ENCODE data around the gene OVAAL. TPM values are rescaled to one million over a fixed set of nuclear protein-coding genes. Genes with fewer than 3 reads are reported as not detected.

OVAAL gene
- total RNA-seq, 2 experiments from 2014 or later = not detected

DNA sequence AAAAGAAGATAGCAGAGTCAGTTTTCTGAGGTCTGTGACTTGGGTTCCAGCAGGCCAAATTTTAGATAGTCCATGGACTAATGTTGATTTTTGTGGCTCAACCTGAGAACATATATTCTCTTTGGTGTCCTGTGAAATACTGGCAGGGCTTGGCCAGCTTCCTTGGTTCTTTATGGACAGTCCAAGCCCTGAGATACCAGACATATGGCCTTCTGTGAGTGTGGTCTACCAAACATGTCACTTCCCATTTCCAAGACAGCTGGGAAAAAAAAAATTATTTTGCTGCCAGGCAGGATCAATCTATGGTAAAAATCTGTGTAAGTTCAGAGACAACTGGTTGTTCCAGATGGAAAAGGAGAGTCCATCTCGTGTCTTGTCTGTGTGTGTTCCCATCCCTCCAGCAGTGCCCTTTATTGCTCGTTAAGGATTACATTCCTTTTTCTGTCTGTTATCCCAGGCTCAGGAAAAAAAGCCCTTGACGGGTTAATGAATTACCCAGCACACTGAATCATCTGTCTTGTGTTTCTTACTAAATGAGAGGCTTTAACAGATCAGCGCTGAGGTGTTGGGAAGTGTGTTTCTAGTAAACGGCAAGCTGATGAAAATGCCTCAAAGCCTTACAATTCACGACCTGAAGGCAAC, 39.7 kb downstream of the OVAAL start:
- Mint-ChIP-seq H3K9me3 (ENCODE audit: insufficient read depth) (no peaks in the 10 kb centered on the region), H3K4me3 (no peak overlapping the region), H3K27ac (no peak overlapping the region), H3K27me3 (ENCODE audit: low read depth) (peaks cover 16% of the 10 kb centered on the region), H3K4me1 (ENCODE audit: low read depth) (no peaks in the 10 kb centered on the region), H3K36me3 (ENCODE audit: low read depth) (no peaks in the 10 kb centered on the region)
- CTCF ChIA-PET = no interaction called here
- no peak for DNase-seq
- POLR2A ChIA-PET = no interaction called here
- no peak for ATAC-seq

GRCh38 chr1:180600343-180600742, 41.6 kb downstream of the OVAAL start:
- DNase-seq = no peak
- Mint-ChIP-seq H3K4me3 (no peak overlapping the region), H3K27ac (no peak overlapping the region), H3K36me3 (ENCODE audit: low read depth) (no peaks in the 10 kb centered on the region), H3K4me1 (ENCODE audit: low read depth) (no peaks in the 10 kb centered on the region), H3K27me3 (ENCODE audit: low read depth) (peaks cover 13% of the 10 kb centered on the region), H3K9me3 (ENCODE audit: insufficient read depth) (no peaks in the 10 kb centered on the region)
- POLR2A ChIA-PET = interaction anchor here (0.6 kb wide), 1 partner anchor 12 kb away, joined by 3 read pairs; no protein-coding TSS in a partner anchor
- CTCF ChIA-PET = no interaction called here
- ATAC-seq = no peak

GRCh38 chr1:180601512-180601911, 42.7 kb downstream of the OVAAL start:
- no peak for ATAC-seq
- CTCF ChIA-PET = no interaction called here
- H3K27me3 Mint-ChIP-seq (ENCODE audit: low read depth) = peaks cover 11% of the 10 kb centered on the region

DNA sequence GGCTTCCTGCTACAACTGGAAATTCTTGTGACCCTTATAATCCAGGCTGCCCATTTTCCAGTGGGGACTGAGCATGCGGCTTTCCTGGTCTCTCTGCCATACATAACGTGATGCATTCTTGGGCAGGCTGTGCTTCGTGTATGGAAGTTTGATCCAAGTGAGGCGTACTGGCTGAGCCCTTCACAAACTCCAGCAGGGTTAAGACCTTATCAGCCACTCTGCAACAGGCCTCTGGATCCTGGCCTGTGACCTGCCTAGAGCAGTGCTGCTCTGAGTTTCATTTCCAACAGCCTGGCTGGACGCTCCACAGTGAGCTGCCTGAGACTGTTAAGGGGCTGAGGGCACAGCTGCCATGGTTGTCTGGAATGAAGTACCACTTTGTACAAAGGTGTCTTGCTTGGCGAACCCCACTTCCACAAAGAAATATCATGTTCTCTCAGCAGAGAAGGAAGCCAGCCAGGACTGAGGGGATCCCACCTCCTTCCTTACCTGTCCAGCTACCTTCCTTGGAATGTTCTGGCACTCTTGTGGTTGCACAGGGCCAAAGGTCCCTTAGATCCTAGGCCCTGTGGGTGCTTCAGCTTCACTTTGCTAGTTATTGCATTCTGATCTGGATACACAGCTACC, 44.6 kb downstream of the OVAAL start:
- Mint-ChIP-seq H3K36me3 (ENCODE audit: low read depth) (no peaks in the 10 kb centered on the region), H3K4me1 (ENCODE audit: low read depth) (no peaks in the 10 kb centered on the region), H3K27me3 (ENCODE audit: low read depth) (peaks cover 7% of the 10 kb centered on the region), H3K4me3 (no peak overlapping the region), H3K27ac (no peak overlapping the region), H3K9me3 (ENCODE audit: insufficient read depth) (no peaks in the 10 kb centered on the region)
- POLR2A ChIA-PET = no interaction called here
- ATAC-seq (no peak), DNase-seq (no peak)
- CTCF ChIA-PET = no interaction called here

More at GRCh38 chr1:180601512-180601911, 42.7 kb downstream of the OVAAL start:
- no peaks in the 10 kb centered on the region for H3K9me3 Mint-ChIP-seq (ENCODE audit: insufficient read depth)
- H3K4me1 Mint-ChIP-seq (ENCODE audit: low read depth) = no peaks in the 10 kb centered on the region
- no peak for DNase-seq
- POLR2A ChIA-PET = no interaction called here
- H3K36me3 Mint-ChIP-seq (ENCODE audit: low read depth) = no peaks in the 10 kb centered on the region
- H3K27ac Mint-ChIP-seq = no peak overlapping the region
- H3K4me3 Mint-ChIP-seq = no peak overlapping the region

DNA sequence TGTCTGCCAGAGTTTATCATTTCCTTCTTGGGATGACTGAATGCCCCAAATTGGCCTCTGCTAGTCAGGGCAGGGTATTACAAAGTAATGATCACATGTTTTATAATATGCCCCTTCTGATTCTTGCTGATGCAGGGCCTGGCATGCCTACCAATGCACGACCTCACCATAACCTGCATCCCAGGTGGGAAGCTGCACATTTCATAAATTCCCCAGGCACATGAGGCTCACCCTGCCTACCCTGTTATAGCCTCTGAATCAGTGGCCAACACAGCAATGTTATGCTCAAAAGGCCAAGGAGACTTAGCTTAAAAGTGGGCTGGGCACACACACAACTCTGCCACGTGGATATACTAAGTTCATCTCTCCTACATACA, 45.1 kb downstream of the OVAAL start:
- ATAC-seq (no peak), DNase-seq (no peak)
- ChIA-PET CTCF (no interaction called here), POLR2A (no interaction called here)
- peaks cover 7% of the 10 kb centered on the region for H3K27me3 Mint-ChIP-seq (ENCODE audit: low read depth)
- no peaks in the 10 kb centered on the region for H3K9me3 Mint-ChIP-seq (ENCODE audit: insufficient read depth)
- no peaks in the 10 kb centered on the region for H3K36me3 Mint-ChIP-seq (ENCODE audit: low read depth)
- H3K4me3 Mint-ChIP-seq = no peak overlapping the region
- H3K4me1 Mint-ChIP-seq (ENCODE audit: low read depth) = no peaks in the 10 kb centered on the region
- H3K27ac Mint-ChIP-seq = no peak overlapping the region

DNA sequence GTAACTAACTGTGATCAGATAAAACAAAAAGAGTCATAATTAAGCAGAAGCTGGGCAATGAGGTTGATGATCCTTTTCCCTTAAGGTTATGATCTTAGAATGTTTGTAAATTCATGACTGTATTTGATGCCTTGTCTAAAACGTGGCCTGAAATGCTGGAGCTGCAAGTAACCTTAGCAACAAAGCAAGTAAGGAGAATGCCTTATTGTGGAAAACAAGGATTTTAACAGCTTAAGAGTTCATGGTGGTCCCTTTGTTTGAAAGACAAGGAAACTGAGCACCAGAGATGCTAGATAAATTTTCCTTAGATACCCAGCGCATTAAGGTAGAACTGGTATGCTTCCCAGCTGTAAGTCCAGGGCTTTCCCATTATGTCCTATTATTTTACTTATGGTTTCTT, 47.4 kb downstream of the OVAAL start:
- no peaks in the 10 kb centered on the region for H3K9me3 Mint-ChIP-seq (ENCODE audit: insufficient read depth)
- peaks cover under 1% of the 10 kb centered on the region for H3K4me1 Mint-ChIP-seq (ENCODE audit: low read depth)
- DNase-seq (no peak), ATAC-seq (no peak)
- no peak overlapping the region for H3K4me3 Mint-ChIP-seq
- H3K27me3 Mint-ChIP-seq (ENCODE audit: low read depth) = peaks cover 7% of the 10 kb centered on the region
- ChIA-PET POLR2A (no interaction called here), CTCF (interaction anchor here (0.7 kb wide), 1 partner anchor 11 kb away, joined by 3 read pairs; no protein-coding TSS in a partner anchor)
- no peak overlapping the region for H3K27ac Mint-ChIP-seq
- H3K36me3 Mint-ChIP-seq (ENCODE audit: low read depth) = no peaks in the 10 kb centered on the region

- H3K27me3 Mint-ChIP-seq (ENCODE audit: low read depth) = peaks cover 2% of the 10 kb centered on the region
- ChIA-PET CTCF (interaction anchor here (0.6 to 2.0 kb wide), 4 partner anchors 17 to 252 kb away, joined by 3 to 7 read pairs (median 4); no protein-coding TSS in a partner anchor), POLR2A (no interaction called here)
- DNase-seq (no peak), ATAC-seq (no peak)
- H3K36me3 Mint-ChIP-seq (ENCODE audit: low read depth) = no peaks in the 10 kb centered on the region
- H3K9me3 Mint-ChIP-seq (ENCODE audit: insufficient read depth) = no peaks in the 10 kb centered on the region
- H3K4me1 Mint-ChIP-seq (ENCODE audit: low read depth) = peaks cover 4% of the 10 kb centered on the region
- no peak overlapping the region for H3K4me3 Mint-ChIP-seq
- H3K27ac Mint-ChIP-seq = no peak overlapping the region
Measured at GRCh38 chr1:180609643-180610555, 51.1 kb downstream of the OVAAL start.

- POLR2A ChIA-PET = no interaction called here
- Mint-ChIP-seq H3K4me1 (ENCODE audit: low read depth) (peaks cover 4% of the 10 kb centered on the region), H3K36me3 (ENCODE audit: low read depth) (no peaks in the 10 kb centered on the region), H3K4me3 (no peak overlapping the region), H3K9me3 (ENCODE audit: insufficient read depth) (no peaks in the 10 kb centered on the region), H3K27ac (no peak overlapping the region), H3K27me3 (ENCODE audit: low read depth) (peaks cover 2% of the 10 kb centered on the region)
- ATAC-seq (no peak), DNase-seq (no peak)
- CTCF ChIA-PET = interaction anchor here (1.1 to 2.0 kb wide), 3 partner anchors 18 to 251 kb away, joined by 3 to 7 read pairs (median 4); no protein-coding TSS in a partner anchor
Measured at GRCh38 chr1:180610556-180611015, 51.8 kb downstream of the OVAAL start.

DNA sequence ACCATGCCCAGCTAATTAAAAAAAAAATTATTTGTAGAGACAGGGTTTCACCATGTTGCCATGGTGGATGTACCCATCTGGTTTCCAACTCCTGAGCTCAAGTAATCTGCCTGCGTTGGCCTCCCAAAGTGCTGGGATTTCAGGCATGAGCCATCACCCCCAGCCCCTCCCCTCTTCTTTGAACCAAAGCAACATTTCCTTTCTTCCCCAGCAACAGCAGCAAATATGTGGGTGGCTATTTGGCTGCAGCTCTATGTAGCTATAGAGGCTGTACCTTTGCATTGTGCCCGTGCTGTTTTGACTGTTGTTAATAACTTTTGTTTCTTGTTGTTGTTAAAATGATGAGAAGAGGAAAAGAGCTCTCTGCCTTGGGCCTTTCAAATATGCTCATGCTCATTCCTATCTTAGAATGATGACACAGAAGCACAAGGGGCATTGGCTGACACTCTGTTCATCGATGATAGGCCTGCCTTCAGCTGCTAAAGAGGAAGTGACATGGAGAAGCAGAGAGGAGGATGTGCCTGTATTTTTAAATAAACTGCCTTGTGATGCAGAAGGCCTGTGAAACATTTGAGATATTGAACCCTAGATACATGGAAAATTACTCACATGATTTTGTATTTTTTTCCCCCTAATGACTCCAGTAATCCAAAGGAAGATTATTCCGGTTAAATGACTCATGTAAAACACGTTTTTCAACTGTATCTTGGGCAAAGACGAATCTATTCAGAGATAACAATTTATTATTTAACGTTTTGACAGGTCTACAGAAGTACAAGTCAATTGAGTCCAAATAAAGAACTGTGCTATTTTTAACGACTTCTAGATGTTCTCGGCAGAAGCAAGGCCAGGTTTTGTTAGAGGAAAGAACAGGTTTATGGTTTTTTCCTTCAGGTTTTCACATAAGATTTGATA, 52.5 kb downstream of the OVAAL start:
- no peak for DNase-seq
- POLR2A ChIA-PET = no interaction called here
- no peak overlapping the region for H3K27ac Mint-ChIP-seq
- H3K4me3 Mint-ChIP-seq = no peak overlapping the region
- no peaks in the 10 kb centered on the region for H3K36me3 Mint-ChIP-seq (ENCODE audit: low read depth)
- CTCF ChIA-PET = interaction anchor here (1.2 to 2.0 kb wide), 2 partner anchors 18 to 95 kb away, joined by 3 to 7 read pairs; no protein-coding TSS in a partner anchor
- ATAC-seq = no peak
- no peaks in the 10 kb centered on the region for H3K9me3 Mint-ChIP-seq (ENCODE audit: insufficient read depth)
- H3K27me3 Mint-ChIP-seq (ENCODE audit: low read depth) = peaks cover 2% of the 10 kb centered on the region
- H3K4me1 Mint-ChIP-seq (ENCODE audit: low read depth) = peaks cover 4% of the 10 kb centered on the region

DNA sequence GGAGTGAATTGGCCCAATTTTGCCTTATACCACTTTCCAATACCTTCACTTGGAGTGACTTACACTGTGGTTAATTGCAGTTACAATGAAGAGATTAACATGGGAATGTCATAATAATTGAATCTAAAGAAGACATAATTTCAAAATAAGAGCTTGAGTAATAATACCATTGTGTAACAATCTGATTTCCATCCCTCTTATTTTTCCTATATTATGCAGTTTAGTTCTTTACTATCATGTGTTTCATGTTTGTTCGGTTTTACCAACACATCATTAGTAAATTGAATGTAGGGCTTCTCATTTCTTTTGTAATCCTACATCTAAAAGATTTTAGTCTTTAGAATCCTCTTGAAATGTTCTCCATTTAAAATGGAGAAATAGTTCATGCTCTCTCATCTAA, 53.9 kb downstream of the OVAAL start:
- H3K27me3 Mint-ChIP-seq (ENCODE audit: low read depth) = peaks cover 2% of the 10 kb centered on the region
- H3K27ac Mint-ChIP-seq = no peak overlapping the region
- H3K36me3 Mint-ChIP-seq (ENCODE audit: low read depth) = no peaks in the 10 kb centered on the region
- no peaks in the 10 kb centered on the region for H3K9me3 Mint-ChIP-seq (ENCODE audit: insufficient read depth)
- peaks cover 4% of the 10 kb centered on the region for H3K4me1 Mint-ChIP-seq (ENCODE audit: low read depth)
- DNase-seq (no peak), ATAC-seq (no peak)
- POLR2A ChIA-PET = interaction anchor here (0.7 kb wide), 1 partner anchor 12 kb away, joined by 3 read pairs; no protein-coding TSS in a partner anchor
- CTCF ChIA-PET = no interaction called here
- H3K4me3 Mint-ChIP-seq = no peak overlapping the region

- peaks cover 4% of the 10 kb centered on the region for H3K4me1 Mint-ChIP-seq (ENCODE audit: low read depth)
- H3K4me3 Mint-ChIP-seq = no peak overlapping the region
- no peaks in the 10 kb centered on the region for H3K36me3 Mint-ChIP-seq (ENCODE audit: low read depth)
- DNase-seq (no peak), ATAC-seq (no peak)
- H3K27me3 Mint-ChIP-seq (ENCODE audit: low read depth) = peaks cover 2% of the 10 kb centered on the region
- H3K27ac Mint-ChIP-seq = no peak overlapping the region
- H3K9me3 Mint-ChIP-seq (ENCODE audit: insufficient read depth) = no peaks in the 10 kb centered on the region
- ChIA-PET POLR2A (no interaction called here), CTCF (no interaction called here)
Measured at GRCh38 chr1:180614730-180615129, 56.0 kb downstream of the OVAAL start.
